ENCODE measurements around the gene ACAN.

DNA sequence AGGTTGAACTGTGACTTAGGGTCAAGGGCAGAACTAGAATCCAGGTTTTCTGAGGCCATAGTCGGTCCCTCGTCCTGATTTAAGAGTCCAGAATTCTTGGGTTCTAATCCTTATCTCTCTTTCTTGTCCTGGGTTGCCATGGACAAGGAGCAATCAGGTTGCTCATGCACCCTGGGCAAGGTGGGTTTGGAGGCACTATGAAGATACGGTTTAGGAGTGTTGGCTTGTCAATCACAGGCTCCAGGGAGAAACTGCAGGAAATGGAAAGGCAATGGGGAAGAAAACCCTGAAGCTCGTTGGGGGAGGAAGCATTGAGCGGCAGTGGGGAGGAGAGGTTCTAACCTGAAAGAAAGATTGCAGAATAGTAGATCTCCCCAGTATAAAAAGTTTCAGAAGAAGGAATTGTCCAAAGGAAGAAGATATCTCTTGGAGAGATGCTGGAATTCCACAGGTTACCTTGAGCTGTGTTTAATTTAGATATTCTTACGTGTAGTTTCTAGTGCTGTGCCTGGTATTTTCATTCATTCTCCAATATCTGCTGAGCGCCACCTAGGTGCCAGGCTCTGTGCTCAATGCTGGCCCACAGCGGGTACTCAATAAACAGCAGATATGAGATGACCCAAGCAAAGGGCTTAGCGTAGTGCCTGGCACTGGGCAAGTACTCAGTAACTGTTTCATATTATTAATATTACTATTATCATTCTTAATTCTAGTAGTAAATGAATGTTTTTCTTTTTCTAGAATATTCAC is 2.0 kb downstream of the ACAN start:
- TF ChIP-seq CTCF (conservative IDR thresholded peaks at IDR 0.05) (no peak), EZH2 (IDR thresholded peaks at IDR 0.05; ENCODE audit: low read depth) (no peak)

All from PC-9 (cell line).